HG02884 (cell line): Measurements from ENCODE around the gene OPTN.
"Not testable (repeated sequence)": the region's sequence is repeated elsewhere in the genome, so short reads cannot be mapped to it uniquely, and the experiment has no call there.

ENCODE experiments used
- ATAC-seq: cut with Tn5 transposase; IDR thresholded peaks from one replicate; pipeline ENCODE4 v1.9.1; 2021; ENCODE audit warnings: mild to moderate bottlenecking, moderate library complexity; ENCODE audit not compliant: unreplicated experiment

Gene OPTN

GRCh38 chr10:13118784-13119410, 18.9 kb downstream of the OPTN start:
- no peak for ATAC-seq

- ATAC-seq, result no peak
These were observed 21.0 kb downstream of the OPTN start for GRCh38 chr10:13120786-13121499.

- no peak for ATAC-seq
These were observed 21.5 kb downstream of the OPTN start for GRCh38 chr10:13121500-13121854.

GRCh38 chr10:13136651-13137050, 36.7 kb downstream of the OPTN start:
- ATAC-seq, result no peak

- ATAC-seq, result no peak
These were observed 39.2 kb downstream of the OPTN start for GRCh38 chr10:13139150-13139549.

GRCh38 chr10:13139676-13140075, 39.7 kb downstream of the OPTN start:
- ATAC-seq, result no peak

GRCh38 chr10:13140627-13141190, 40.7 kb downstream of the OPTN start:
- ATAC-seq, result no peak

- no peak for ATAC-seq
These were observed 43.8 kb downstream of the OPTN start for GRCh38 chr10:13143766-13144165.

GRCh38 chr10:13144814-13145213, 44.9 kb downstream of the OPTN start:
- ATAC-seq, result no peak

DNA sequence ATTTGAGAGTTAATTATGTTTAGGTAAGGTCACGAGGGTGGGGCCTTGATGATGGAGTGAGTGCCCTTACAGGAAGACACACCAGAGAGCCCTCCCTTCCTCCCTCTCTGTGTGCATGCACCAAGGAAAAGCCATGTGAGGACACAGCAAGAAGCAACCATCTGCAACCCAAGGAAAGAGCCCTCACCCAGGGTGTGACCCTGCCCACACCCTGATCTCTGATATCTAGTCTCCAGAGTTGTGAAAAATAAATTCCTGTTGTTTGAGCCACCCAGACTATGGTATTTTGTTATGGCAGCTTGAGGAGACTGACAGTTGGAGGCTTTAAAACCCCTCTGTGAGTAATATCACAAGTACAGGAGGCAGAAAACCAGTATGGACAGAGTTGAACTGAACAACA, 46.4 kb downstream of the OPTN start:
- no peak for ATAC-seq

DNA sequence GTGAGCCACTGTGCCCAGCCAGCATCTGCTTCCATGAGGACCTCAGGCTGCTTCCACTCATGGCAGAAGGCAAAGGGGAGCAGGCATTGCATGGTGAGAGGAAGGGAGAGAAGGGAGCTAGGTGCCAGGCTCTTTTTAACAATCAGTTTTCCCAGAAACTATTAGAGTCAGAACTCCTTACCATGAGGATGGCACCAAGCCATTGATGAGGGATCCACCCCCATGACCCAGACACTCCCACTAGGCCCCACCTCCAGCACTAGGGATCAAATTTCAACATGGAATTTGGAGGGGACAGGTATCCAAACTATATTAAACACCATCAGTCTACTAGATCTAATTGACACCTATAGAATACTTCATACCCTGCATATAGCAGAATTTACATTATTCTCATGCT, 47.2 kb downstream of the OPTN start:
- no peak for ATAC-seq

DNA sequence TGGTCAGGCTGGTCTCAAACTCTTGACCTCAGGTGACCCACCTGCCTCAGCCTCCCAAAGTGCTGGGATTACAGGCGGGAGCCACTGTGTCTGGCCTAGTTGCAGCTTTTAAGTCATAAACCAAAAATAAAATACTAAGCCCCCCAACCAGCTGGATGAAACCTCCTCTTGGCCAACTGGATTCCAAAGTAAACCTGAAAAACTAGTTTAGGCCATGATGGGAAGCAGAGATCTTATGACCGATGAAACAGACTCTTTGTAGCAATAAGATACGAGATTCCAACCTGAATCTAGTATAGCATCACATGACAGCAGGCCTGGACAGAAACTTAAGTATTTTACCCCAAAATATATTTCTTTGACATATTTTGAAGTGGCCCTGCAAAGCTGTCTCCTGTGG, 52.3 kb downstream of the OPTN start:
- ATAC-seq, result no peak

DNA sequence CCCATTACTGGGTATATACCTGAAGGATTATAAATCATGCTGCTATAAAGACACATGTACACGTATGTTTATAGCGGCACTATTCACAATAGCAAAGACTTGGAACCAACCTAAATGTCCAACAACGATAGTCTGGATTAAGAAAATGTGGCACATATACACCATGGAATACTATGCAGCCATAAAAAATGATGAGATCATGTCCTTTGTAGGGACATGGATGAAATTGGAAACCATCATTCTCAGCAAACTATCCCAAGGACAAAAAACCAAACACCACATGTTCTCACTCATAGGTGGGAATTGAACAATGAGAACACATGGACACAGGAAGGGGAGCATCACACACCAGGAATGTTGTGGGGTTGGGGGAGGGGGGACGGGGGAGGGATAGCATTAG, 55.9 kb downstream of the OPTN start:
- not testable (repeated sequence) for ATAC-seq

GRCh38 chr10:13158401-13158800, 58.4 kb downstream of the OPTN start:
- ATAC-seq, result no peak

DNA sequence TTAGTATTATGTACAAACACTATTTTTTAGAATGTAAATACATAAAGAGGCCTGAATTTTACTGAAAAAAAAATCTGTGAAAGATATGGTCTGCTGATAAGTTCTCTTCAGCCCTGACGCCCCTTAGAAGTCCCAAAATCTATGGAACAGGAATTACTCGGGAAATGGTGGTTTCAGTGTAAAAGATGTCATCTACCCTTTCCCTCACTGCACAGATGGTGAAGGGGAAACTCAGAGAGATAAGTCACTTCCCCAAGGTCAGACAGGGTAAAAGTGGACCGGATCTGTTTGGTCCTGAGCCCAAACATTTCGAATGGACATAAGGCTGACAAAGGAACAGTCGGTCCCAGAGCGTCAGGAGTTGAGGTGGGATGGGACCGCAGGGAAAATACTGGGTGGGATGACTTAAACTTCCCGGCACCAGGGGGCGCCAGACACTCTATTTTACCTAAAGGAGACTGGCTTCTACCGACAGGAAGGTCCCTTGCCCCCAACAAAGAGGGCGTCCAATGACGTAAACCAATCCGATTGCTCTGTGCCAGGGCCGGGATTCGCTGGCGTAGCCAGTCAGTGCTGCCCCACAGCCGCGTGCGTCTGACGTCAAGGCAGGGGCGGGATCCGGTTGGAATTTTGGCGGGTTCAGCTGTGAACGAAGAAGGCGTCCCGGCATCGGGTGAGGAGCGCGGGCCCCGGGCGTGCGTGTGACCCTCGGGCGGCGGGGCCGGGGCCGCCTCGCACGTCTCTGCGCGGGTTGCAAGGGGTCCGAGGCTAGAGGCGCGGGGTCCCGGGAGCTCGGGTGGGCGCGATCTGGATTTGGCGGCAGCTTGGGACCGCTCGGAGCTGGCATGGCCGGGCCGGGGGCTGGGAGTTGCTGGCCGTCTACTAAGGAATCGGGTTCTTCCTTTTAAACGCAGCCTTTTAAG, 61.2 kb downstream of the OPTN start, which contains the start of gene MCM10:
TSS of gene MCM10 (plus strand) at position 625 of the 923 bp plus-strand sequence. CDS start 2,645 bp downstream, outside the sequence.
- peak; percentile 99 for ATAC-seq

DNA sequence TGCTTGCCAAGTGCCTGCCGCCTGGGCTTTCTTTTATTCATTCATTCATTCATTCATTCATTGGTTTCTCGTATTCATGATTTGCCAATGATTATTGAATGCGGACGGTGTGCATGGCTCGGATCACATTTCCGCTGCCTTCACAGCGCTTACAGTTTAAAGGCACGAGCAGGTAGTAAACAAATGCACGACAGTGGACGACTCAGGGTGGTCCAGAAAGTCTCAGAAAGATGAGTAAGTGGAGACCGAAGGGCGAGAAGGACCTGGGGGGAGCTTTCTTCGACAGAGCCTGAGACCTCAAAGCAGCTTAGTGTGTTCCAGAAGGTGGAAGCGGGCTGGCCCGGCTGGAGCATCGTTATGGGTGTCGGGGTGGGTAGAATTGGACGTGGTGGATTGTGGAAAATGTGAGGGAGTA, 61.9 kb downstream of the OPTN start:
- no peak for ATAC-seq

DNA sequence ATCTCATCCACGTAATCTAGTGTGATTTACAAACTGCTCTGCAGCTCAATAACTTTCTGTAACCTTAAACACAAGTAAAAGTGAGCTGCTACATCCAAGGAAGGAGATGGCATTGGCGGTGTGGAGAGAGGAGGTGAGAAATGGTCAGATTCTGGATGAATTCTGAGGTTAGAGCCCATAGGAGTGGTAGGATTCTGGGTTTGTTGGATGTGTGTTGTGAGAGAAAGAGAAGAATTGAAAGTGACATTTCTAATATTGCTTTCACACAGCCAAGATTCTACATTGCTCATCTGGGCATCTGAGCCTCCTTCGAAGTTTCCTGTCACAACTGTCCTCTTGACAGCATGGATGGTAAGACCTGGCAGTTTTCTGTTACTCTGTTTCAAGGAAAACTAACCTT, 63.9 kb downstream of the OPTN start:
- ATAC-seq, result no peak

- no peak for ATAC-seq
These were observed 65.2 kb downstream of the OPTN start for GRCh38 chr10:13165177-13165576.

GRCh38 chr10:13167568-13167967, 67.6 kb downstream of the OPTN start:
- ATAC-seq, result no peak

- no peak for ATAC-seq
These were observed 68.8 kb downstream of the OPTN start for GRCh38 chr10:13168781-13169180.

GRCh38 chr10:13173616-13174015, 73.7 kb downstream of the OPTN start:
- no peak for ATAC-seq
